Smooth muscle cell of the brain vasculature (primary cell): ENCODE data around the gene OPA3.

Experiments used
- DNase-seq: peaks from one replicate; pipeline ENCODE4 v3.0.0-alpha.2; 2012; ENCODE audit warnings: low read depth, low spot score

The OPA3 gene

DNA sequence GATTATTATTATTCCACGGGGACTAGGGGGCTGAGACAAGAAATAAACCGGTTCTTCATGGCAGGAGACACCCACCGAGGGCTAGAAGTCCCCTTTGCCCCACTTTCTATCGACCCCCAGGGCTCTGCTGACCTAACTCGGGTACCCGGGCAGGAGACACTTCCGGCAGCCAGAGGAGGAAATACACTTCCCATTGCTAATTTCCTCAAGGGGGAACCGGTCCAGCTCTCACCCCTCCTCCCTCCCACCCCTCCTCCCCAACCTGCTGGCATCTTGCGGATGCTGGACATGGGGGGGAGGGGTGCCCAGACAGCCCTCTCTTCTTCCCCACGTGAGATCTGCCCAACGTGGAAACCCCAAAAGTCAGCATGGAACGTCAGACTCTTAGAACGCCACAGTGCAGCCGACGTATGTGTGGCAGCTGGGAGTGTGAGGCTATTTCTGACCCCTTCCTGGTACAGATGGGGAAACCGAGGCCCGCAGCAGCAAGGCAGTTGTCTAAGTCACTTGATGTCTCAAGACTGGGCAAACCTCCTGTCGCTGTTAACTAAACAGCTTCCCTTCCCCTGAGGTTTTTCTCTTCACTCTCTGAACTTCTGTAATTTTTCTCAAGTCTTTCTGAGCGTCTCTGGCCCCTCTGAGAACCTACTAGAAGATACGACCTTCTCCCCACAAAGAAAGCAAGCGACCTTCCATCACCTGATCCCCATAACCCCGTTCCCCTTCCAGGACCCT is 13.8 kb upstream of the OPA3 start:
- DNase-seq: no peak

GRCh38 chr19:45597425-45598111 is 13.0 kb upstream of the OPA3 start:
- no peak for DNase-seq

DNA sequence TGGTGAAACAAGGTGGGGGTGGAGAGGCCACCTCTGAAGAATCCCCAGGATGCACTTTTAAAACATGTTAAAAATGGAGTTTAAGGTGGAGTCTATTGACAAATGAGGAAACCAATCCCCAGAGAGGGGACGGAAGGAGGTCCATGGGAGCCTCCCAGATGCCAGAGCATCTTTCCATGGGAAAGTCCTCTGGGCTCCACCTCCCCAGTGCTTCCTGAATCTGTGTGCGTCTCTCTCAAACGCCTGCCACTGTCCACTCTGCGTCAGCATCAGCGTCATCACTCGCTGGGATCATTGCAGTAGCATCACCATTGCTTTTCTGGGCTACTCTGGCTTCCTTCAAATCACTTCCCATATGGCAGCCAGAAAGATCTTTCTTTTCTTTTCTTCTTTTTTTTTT is 11.2 kb upstream of the OPA3 start:
- no peak for DNase-seq

- DNase-seq: no peak
These were observed 8.9 kb upstream of the OPA3 start for GRCh38 chr19:45593520-45593919.

GRCh38 chr19:45592366-45592765 is 7.8 kb upstream of the OPA3 start:
- no peak for DNase-seq

- DNase-seq: no peak
These were observed 7.0 kb upstream of the OPA3 start for GRCh38 chr19:45591638-45592005.

DNA sequence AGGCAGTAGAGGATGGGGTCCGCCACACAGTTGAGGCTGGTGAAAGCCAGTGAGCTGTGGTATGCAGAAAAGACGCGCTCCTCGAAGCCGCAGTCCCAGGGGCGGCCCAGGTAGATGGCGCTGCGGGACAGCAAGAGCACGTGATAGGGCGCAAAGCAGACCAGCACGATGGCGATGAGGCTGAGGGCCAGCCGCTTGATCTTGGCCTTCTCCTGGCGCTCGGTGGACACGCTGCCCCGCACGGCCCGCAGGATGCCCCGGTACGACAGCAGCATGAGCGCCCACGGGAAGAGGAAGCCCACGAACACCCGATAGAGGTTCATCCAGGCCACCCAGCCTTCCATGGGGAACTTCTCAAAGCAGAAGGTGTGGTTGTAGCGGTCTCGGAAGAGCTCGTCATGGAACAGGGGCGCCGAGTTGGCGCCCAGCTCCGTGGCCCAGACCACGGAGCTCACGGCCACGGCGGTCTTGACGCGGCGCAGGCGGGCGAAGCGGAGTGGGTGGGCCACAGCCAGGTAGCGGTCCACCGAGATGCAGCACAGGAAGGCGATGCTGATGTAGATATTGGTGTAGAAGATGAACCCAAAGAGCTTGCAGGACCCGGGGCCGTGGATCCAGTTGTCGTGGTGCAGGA is 6.5 kb upstream of the OPA3 start:
- no peak for DNase-seq

DNA sequence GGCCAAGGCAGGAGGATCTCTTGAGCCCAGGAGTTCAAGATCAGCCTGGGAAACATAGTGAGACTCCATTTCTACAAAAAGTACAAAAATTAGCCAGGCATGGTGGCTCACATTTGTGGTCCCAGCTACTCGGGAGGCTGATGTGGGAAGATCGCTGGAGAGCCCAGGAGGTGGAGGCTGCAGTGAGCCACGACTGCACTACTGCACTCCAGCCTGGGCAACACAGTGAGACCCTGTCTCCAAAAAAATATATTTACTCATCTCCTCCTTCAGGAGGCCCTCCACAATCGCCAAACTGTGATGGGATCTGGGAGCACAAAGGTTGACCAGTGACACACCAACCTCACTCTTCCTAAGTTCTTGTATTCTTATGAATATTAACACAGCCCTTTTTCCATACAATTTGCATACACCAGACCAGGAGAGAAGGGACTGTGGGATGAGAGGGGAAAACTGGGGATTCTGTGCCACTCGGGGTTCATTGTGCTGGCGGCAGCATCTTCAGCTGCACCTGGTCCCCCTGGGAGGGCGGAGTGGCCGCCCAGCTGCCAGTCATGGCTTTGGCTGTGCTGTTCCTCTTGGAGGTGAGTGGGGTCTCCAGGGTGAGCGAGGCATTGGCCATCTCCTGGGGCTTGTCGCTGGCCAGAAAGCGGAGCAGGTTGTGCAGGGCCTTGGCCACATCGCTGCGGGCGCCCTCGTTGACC is 5.8 kb upstream of the OPA3 start:
- DNase-seq: no peak

DNA sequence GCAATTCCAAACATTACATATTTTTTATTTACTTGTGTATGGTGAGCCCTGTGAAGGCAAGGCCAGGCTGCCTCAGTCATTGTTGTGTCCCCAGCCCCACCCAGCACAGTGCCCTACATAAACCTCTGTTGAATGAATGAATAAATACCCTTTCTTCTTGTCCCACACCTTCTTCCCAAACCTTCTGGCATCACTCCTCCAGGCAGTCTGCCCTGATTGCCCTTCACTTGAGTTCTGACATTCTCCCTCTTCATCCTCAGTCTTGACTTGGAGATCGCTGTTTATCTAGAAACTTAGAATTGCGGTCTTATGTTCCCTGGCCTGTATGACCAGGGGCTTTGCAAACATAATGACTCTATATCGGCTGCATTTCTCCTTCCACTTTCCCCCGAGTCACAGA is 5.2 kb upstream of the OPA3 start:
- DNase-seq: no peak

- no peak for DNase-seq
These were observed 3.3 kb upstream of the OPA3 start for GRCh38 chr19:45587873-45588272.

- no peak for DNase-seq
These were observed 566 bp upstream of the OPA3 start for GRCh38 chr19:45585158-45585577.

GRCh38 chr19:45581576-45581975 is 3.0 kb downstream of the OPA3 start:
- no peak for DNase-seq

DNA sequence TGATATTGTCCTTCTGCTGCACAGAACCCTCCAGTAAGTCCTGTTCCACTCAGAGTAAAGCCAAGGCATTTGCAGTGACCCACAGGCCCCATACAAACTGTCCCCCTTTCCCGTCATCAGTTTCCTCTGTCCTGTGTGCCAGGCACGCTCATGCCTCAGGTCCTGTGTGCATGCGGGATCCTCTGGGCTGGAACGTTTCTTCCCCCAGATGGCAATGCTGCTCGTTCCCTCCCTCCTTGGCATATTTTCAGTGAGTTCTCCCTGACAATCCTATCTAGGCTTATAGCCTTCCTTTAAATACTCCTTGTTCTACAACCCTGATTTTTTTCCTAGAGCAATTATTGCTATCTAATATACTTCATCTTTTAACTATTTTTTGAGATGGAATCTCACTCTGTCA is 5.7 kb downstream of the OPA3 start:
- no peak for DNase-seq

DNA sequence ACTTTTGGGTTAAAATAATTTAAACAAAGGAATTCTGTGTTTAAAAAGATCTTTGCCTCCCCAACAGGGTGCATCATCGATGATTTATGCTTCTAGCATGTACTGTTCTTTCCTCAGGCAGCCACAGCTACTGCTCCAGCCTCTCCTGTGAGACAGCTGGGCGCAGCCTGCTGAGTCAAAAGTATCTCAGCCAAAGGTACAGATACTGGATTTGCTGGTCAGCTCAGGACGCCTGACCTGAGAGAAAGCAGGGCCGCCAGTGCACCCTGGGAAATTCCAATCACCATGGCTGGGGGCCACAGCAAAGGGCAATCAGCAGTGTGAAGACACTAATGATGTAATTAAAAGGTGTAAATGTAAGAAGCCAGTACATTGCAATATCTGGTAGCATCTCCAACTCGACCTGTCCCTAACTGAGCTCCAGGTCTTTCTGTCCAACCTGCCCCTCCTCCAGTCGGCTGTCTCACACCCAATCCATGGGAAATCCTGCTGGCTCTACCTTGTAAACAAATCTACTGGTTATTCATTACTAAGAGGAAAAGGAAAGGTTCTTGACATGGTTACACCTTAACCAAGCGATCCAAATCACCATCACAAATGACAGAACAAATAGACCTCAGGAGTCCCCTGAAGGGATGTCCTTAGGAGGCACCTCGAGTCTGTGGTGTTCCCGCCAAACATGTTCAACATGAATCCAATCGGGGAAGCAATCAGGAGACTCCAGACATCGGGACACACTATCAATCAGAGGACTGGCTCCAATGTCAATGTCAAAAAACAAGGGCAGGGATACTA is 7.3 kb downstream of the OPA3 start:
- no peak for DNase-seq

GRCh38 chr19:45576682-45577081 is 7.9 kb downstream of the OPA3 start:
- no peak for DNase-seq

DNA sequence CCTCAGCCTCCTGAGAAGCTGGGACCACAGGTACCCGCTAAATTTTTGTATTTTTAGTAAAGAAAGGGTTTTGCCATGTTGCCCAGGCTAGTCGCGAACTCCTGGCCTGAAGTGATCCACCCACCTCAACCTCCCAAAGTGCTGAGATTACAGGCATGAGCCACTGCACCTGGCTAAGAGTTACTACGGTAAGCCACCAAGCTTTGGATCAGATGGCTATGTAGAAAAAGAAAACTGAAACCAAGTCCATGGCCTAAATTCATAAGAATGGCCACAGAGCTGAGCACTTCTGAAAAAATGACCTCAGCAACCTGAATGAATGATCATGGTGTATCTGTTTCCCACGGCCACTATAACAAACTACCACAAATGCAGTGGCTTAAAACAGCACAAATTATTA is 9.4 kb downstream of the OPA3 start:
- DNase-seq: no peak

GRCh38 chr19:45574526-45574925 is 10.1 kb downstream of the OPA3 start:
- no peak for DNase-seq

DNA sequence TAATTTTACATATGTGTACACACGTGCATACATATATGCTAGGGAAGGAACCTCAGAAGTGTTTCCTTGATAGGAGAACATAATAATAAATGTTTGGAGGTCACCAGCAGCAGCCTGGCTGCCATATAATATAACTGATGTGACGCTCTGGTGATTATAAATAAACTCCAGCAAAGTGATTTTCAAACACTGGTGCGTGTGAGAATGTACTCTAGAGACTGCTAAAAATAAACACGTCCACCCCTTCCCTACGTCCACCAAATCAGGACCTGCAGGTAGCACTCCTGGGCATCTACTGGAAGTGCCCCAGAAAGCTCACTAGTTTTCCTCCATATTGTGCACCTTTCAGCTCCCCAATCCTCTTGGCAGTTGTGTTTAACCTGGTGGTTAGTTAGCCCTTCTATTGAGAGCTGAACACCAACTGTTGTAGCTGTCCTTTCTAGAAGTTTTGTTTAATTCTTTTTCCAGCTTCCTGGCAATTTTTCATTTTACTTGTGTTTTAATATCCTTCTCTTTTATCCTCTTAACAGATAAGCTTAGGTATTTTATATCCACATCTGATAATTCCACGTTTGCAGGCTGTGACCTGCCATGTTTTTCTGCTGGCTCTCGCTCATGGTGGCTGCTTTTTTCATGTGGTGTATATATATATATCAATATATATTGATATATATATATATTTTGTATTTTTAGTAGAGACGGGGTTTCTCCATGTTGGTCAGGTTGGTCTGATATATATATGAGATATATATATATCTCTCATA is 13.0 kb downstream of the OPA3 start:
- no peak for DNase-seq

DNA sequence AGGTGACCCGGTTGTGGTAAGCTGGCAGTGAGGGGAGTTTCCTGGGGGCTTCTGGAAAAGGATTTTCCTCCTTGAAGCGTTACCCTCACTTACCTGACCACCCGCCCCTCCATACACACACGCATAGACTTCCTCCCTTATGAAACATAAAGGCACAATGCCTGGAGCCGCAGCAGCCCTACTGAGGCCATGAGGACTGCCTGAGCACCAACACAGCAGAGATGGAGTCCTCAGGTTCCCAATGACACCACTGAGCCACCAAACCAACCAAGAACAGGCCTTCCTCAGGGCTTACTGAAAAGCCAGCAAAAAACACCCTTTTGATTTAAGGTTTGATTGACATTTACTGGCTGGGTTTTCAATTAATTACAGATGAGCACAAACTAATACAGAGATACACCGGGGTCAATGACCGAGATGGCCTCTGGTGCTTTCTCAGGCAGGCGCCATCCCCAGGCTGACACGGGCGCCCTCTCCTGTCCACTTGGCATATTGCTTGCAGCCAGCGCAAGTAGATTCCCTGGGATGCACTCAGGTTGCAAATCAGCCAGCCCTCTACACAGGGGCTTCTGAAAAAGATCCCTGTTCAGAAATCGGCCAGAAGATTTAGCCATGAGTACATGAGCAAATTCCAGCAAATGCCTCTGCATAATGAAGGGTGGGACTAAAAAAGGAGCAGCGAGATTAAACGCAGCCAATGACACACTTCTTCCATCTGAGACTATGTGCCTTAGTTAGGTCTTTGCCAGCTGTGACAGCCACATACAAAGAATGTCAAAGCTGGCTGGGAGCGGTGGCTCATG is 14.8 kb downstream of the OPA3 start:
- no peak for DNase-seq

DNA sequence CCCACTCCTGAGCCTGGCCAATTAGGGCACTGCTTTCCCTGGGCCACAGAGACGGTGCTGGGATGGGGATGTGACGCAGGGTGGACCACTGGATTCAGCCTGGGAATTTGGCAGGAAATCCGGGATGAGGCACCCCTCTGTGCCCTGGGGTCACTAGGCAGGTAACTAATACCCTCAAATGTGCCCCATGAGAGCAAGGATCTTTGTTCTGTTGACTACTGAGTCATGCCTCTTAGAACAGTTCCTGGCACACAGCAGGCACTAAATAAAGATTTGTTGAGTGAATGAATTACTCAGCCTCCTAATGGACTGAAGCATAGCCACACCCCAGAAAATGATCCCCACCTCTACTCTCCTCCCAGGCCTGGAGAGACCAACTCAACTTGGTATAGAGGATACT is 15.9 kb downstream of the OPA3 start:
- DNase-seq: no peak
